GM12801 (cell line): ENCODE results near the gene IGFLR1.

Experiments used
- CTCF ChIP-seq: IDR thresholded peaks from one replicate; pipeline ENCODE4 v1.5.1; 2011; ENCODE audit warnings: control low read depth; ENCODE audit not compliant: insufficient read length; ENCODE audit errors: extremely low read depth

IGFLR1 gene

DNA sequence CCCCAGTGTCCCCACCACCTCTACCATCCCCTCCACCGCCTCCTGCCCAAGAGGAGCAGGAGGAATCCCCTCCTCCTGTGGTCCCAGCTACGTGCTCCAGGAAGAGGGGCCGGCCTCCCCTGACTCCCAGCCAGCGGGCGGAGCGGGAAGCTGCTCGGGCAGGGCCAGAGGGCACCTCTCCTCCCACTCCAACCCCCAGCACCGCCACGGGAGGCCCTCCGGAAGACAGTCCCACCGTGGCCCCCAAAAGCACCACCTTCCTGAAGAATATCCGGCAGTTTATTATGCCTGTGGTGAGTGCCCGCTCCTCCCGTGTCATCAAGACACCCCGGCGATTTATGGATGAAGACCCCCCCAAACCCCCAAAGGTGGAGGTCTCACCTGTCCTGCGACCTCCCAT, 21.6 kb downstream of the IGFLR1 start:
- TF ChIP-seq CTCF: no peak

- no peak for TF ChIP-seq CTCF
These were observed 22.1 kb downstream of the IGFLR1 start for GRCh38 chr19:35720163-35720524.

GRCh38 chr19:35719402-35720162, 22.7 kb downstream of the IGFLR1 start:
- TF ChIP-seq CTCF: no peak

GRCh38 chr19:35718345-35719041, 23.8 kb downstream of the IGFLR1 start:
- TF ChIP-seq CTCF: no peak

GRCh38 chr19:35717665-35718344, 24.4 kb downstream of the IGFLR1 start, which contains the start of gene KMT2B:
Gene KMT2B, plus strand, starts transcription at chr19:35718003. Its CDS starts 16 bp downstream, at chr19:35718019.
- TF ChIP-seq CTCF: no peak

DNA sequence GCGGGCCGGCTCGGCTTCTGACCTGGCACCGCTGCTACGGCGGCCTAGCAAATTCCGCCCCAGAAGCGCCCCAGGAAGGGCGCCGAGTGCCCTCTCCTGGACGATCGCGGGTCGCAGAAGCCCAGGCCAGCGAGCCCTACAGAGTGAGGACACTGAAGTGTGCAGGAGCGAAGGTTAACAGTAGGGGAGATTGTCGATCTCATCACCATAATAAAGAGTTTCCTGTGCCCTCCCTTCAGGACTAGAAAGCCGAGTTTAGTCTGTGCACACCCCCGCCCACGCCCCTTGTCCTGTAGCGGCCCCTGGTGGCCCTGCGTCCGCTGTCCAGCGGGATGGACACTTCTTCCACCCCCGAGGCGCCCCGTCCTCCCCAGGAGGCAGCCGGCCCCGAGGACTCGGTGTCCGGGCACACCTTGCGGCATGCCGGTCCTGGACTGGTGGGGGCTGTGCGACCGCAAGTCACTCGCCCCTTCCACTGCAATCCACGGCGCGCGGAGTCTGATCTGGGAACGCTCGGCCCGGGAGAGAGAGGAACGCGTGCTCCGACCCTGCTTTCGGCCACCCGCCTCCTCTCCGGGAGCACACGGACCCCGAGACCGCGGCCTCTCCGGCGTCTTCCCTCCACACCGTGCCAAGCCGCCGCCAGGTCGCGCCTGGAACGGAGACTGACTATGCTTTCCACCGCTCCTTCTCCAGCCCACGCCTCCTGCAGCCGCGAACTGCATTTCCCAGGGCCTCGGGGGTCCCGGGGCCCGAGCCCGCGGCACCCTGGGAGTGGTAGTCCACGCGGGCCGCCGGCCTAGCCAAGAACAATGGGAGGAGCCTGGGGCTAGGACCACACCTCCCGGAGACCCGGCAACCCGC, 25.2 kb downstream of the IGFLR1 start:
- no peak for TF ChIP-seq CTCF
